Ishikawa (cell line): ENCODE results near the gene PSMB11.

Experiments used
- CEBPB ChIP-seq: IDR thresholded peaks from 2 replicates; pipeline ENCODE4 v1.6.1; 2012
- CREB1 ChIP-seq: IDR thresholded peaks from 2 replicates; pipeline ENCODE4 v1.6.1; 2012; ENCODE audit warnings: low read depth
- EGR1 ChIP-seq: IDR thresholded peaks from 2 replicates; pipeline ENCODE4 v1.6.1; 2012
- EP300 ChIP-seq: IDR thresholded peaks from 2 replicates; pipeline ENCODE4 v1.6.1; 2012; ENCODE audit warnings: borderline replicate concordance
- FOXM1 ChIP-seq: IDR thresholded peaks from 2 replicates; pipeline ENCODE4 v1.6.1; 2012; ENCODE audit warnings: low read depth, borderline replicate concordance
- NFIC ChIP-seq: IDR thresholded peaks from 2 replicates; pipeline ENCODE4 v1.6.1; 2012
- RAD21 ChIP-seq: IDR thresholded peaks from 2 replicates; pipeline ENCODE4 v1.6.1; 2012; ENCODE audit warnings: low read depth
- TAF1 ChIP-seq: IDR thresholded peaks from 2 replicates; pipeline ENCODE4 v1.6.1; 2012; ENCODE audit warnings: low read depth, mild to moderate bottlenecking
- TCF12 ChIP-seq: IDR thresholded peaks from 2 replicates; pipeline ENCODE4 v1.6.1; 2012; ENCODE audit warnings: low read depth
- TEAD4 ChIP-seq: IDR thresholded peaks from 2 replicates; pipeline ENCODE4 v1.6.1; 2012
- YY1 ChIP-seq: IDR thresholded peaks from 2 replicates; pipeline ENCODE4 v1.6.1; 2012; ENCODE audit warnings: low read depth
- TF ChIP-seq, protein P1 (sequence below): IDR thresholded peaks from 2 replicates; pipeline ENCODE4 v1.6.1; 2012
- TF ChIP-seq, protein P2 (sequence below): IDR thresholded peaks from 2 replicates; pipeline ENCODE4 v1.6.1; 2012; ENCODE audit warnings: low read depth, mild to moderate bottlenecking
- TF ChIP-seq, protein P3 (sequence below): IDR thresholded peaks from 2 replicates; pipeline ENCODE4 v1.6.1; 2012

DNA sequence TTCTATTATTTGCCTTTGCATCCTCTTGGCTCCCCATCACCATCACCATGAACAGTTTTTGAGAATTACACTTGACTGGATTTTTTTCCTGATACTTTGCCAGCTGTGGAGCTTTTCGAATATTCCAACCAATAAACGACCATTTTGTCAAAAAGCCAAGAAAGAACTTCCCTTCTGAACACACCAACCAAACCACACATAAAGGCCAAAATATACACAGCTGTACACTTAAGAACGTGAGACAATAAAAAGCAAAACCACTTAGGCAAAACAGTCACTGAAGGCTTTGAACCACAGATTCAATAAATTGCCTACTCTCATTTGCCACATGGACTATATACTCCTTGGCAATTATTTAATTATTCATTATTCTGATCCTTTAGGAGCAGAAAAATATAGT, 33.2 kb upstream of the PSMB11 start:
- TF ChIP-seq YY1 = no peak
- TF ChIP-seq, protein P1, sequence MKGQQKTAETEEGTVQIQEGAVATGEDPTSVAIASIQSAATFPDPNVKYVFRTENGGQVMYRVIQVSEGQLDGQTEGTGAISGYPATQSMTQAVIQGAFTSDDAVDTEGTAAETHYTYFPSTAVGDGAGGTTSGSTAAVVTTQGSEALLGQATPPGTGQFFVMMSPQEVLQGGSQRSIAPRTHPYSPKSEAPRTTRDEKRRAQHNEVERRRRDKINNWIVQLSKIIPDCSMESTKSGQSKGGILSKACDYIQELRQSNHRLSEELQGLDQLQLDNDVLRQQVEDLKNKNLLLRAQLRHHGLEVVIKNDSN = no peak
- no peak for TF ChIP-seq NFIC
- TF ChIP-seq EP300 = no peak
- TF ChIP-seq TAF1 = no peak
- TF ChIP-seq FOXM1 = no peak
- TF ChIP-seq, protein P2, sequence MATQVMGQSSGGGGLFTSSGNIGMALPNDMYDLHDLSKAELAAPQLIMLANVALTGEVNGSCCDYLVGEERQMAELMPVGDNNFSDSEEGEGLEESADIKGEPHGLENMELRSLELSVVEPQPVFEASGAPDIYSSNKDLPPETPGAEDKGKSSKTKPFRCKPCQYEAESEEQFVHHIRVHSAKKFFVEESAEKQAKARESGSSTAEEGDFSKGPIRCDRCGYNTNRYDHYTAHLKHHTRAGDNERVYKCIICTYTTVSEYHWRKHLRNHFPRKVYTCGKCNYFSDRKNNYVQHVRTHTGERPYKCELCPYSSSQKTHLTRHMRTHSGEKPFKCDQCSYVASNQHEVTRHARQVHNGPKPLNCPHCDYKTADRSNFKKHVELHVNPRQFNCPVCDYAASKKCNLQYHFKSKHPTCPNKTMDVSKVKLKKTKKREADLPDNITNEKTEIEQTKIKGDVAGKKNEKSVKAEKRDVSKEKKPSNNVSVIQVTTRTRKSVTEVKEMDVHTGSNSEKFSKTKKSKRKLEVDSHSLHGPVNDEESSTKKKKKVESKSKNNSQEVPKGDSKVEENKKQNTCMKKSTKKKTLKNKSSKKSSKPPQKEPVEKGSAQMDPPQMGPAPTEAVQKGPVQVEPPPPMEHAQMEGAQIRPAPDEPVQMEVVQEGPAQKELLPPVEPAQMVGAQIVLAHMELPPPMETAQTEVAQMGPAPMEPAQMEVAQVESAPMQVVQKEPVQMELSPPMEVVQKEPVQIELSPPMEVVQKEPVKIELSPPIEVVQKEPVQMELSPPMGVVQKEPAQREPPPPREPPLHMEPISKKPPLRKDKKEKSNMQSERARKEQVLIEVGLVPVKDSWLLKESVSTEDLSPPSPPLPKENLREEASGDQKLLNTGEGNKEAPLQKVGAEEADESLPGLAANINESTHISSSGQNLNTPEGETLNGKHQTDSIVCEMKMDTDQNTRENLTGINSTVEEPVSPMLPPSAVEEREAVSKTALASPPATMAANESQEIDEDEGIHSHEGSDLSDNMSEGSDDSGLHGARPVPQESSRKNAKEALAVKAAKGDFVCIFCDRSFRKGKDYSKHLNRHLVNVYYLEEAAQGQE = no peak
- no peak for TF ChIP-seq RAD21
- TF ChIP-seq TCF12 = no peak
- no peak for TF ChIP-seq CEBPB
- no peak for TF ChIP-seq TEAD4
- TF ChIP-seq EGR1 = no peak
- TF ChIP-seq, protein P3, sequence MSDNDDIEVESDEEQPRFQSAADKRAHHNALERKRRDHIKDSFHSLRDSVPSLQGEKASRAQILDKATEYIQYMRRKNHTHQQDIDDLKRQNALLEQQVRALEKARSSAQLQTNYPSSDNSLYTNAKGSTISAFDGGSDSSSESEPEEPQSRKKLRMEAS = no peak
- TF ChIP-seq CREB1 = no peak
